GM23338 (cell line): ENCODE measurements around the gene RO60. TPM values are rescaled to one million over a fixed set of nuclear protein-coding genes. Genes with fewer than 3 reads are reported as not detected.
"Not testable (repeated sequence)": the region's sequence is repeated elsewhere in the genome, so short reads cannot be mapped to it uniquely, and the experiment has no call there.

Experiments used
- ATAC-seq: fragments of 200-7000 bp; cut with Tn5 transposase; 3 replicates; pipeline ENCODE4 v1.9.1; 2020
- DNase-seq: peaks from one replicate; pipeline ENCODE4 v3.0.0-alpha.2; 2015; ENCODE audit warnings: low spot score
- H2AFZ ChIP-seq: fragments of 200-600 bp; sonication (generic); 2 replicates; pipeline ENCODE4 v1.8.0; 2016; ENCODE audit warnings: antibody characterized with exemption, mild to moderate bottlenecking, moderate library complexity
- H3F3A ChIP-seq: fragments of 200-600 bp; sonication (generic); replicated peaks from 2 replicates; pipeline ENCODE4 v1.8.0; 2017; ENCODE audit warnings: antibody characterized with exemption, mixed run types, low read depth
- H3K27ac ChIP-seq: fragments of 200-600 bp; sonication (generic); 2 replicates; pipeline ENCODE4 v1.6.1; 2016; ENCODE audit warnings: low read depth
- H3K27me3 ChIP-seq: fragments of 200-600 bp; sonication (generic); 2 replicates; pipeline ENCODE4 v1.8.0; 2016; ENCODE audit warnings: mild to moderate bottlenecking, mixed run types, moderate library complexity; ENCODE audit not compliant: insufficient read depth
- H3K36me3 ChIP-seq: fragments of 200-600 bp; sonication (generic); 2 replicates; pipeline ENCODE4 v1.8.0; 2016; ENCODE audit warnings: mild to moderate bottlenecking; ENCODE audit not compliant: insufficient read depth
- H3K4me1 ChIP-seq: fragments of 200-600 bp; sonication (generic); 2 replicates; pipeline ENCODE4 v1.8.0; 2016; ENCODE audit warnings: mild to moderate bottlenecking, moderate library complexity; ENCODE audit not compliant: insufficient read depth
- H3K4me2 ChIP-seq: fragments of 200-600 bp; sonication (generic); 2 replicates; pipeline ENCODE4 v1.7.1; 2017; ENCODE audit warnings: mixed run types
- H3K4me3 ChIP-seq: fragments of 200-600 bp; sonication (generic); 2 replicates; pipeline ENCODE4 v1.6.1; 2016; ENCODE audit warnings: mixed run types
- H3K79me2 ChIP-seq: fragments of 200-600 bp; sonication (generic); replicated peaks from 2 replicates; pipeline ENCODE4 v1.8.0; 2017; ENCODE audit warnings: mild to moderate bottlenecking; ENCODE audit not compliant: insufficient read depth
- H3K9me2 ChIP-seq: fragments of 200-600 bp; sonication (generic); 2 replicates; pipeline ENCODE4 v1.8.0; 2017; ENCODE audit not compliant: insufficient read depth
- H4K20me1 ChIP-seq: fragments of 200-600 bp; sonication (generic); replicated peaks from 2 replicates; pipeline ENCODE4 v1.8.0; 2017; ENCODE audit warnings: mild to moderate bottlenecking; ENCODE audit not compliant: insufficient read depth
- H3K27ac Mint-ChIP-seq: 2 replicates; pipeline ENCODE4 v1.8.0; 2020; ENCODE audit warnings: inconsistent platforms, mild to moderate bottlenecking, moderate library complexity, mixed read lengths
- H3K27me3 Mint-ChIP-seq: 3 replicates; pipeline ENCODE4 v1.8.0; 2022; ENCODE audit warnings: low read depth, mild to moderate bottlenecking, moderate library complexity, mixed read lengths, inconsistent platforms; ENCODE audit not compliant: insufficient read depth, poor library complexity
- H3K36me3 Mint-ChIP-seq: 3 replicates; pipeline ENCODE4 v1.8.0; 2021; ENCODE audit warnings: low read depth, mild to moderate bottlenecking, inconsistent platforms, moderate library complexity, mixed read lengths
- H3K4me1 Mint-ChIP-seq: 3 replicates; pipeline ENCODE4 v1.8.0; 2020; ENCODE audit warnings: mild to moderate bottlenecking, inconsistent platforms, mixed read lengths
- H3K4me3 Mint-ChIP-seq: 3 replicates; pipeline ENCODE4 v1.8.0; 2021; ENCODE audit warnings: moderate library complexity, mild to moderate bottlenecking, inconsistent platforms, mixed read lengths
- H3K9me3 Mint-ChIP-seq: 3 replicates; pipeline ENCODE4 v1.8.0; 2020; ENCODE audit warnings: moderate library complexity, mild to moderate bottlenecking, inconsistent platforms, mixed read lengths
- CTCF ChIP-seq, 2 experiments: fragments of 200-600 bp in 1 of 2; sonication (generic) in 1 of 2; conservative IDR thresholded peaks; 2 replicates each; pipeline versions ENCODE4 v1.5.1 to v1.6.1; 2016 to 2017; ENCODE audit warnings: antibody characterized with exemption in 2 of 2, low read depth in 2 of 2, mild to moderate bottlenecking in 2 of 2, moderate library complexity in 1 of 2
- ETS1 ChIP-seq: IDR thresholded peaks from 2 replicates; pipeline ENCODE4 v1.6.1; 2016; ENCODE audit warnings: antibody characterized with exemption
- EZH2phosphoT487 ChIP-seq: fragments of 200-600 bp; sonication (generic); IDR thresholded peaks from one replicate; pipeline ENCODE4 v1.8.1; 2018; ENCODE audit warnings: antibody characterized with exemption; ENCODE audit not compliant: unreplicated experiment
- JUNB ChIP-seq: IDR thresholded peaks from one replicate; pipeline ENCODE4 v1.6.1; 2016; ENCODE audit warnings: antibody characterized with exemption; ENCODE audit not compliant: unreplicated experiment
- NANOG ChIP-seq: IDR thresholded peaks from 2 replicates; pipeline ENCODE4 v1.6.1; 2016; ENCODE audit warnings: antibody characterized with exemption, borderline replicate concordance
- REST ChIP-seq: IDR thresholded peaks from one replicate; pipeline ENCODE4 v1.6.1; 2018; ENCODE audit warnings: antibody characterized with exemption; ENCODE audit not compliant: unreplicated experiment
- STAT1 ChIP-seq: IDR thresholded peaks from one replicate; pipeline ENCODE4 v1.6.1; 2016; ENCODE audit warnings: antibody characterized with exemption; ENCODE audit not compliant: unreplicated experiment
- ZNF331 ChIP-seq: fragments of 250-450 bp; sonication (Bioruptor Pico); IDR thresholded peaks from 2 replicates; pipeline ENCODE4 v1.5.0; 2020; ENCODE audit warnings: low read depth, mild to moderate bottlenecking, moderate library complexity
- polyA plus RNA-seq: library from polyadenylated mRNA; unstranded; fragments of >200 nt; fragmentation: Nextera tagmentation; extraction: Ambion mirVana; gene quantifications from 2 replicates; pipeline ENCODE4 v1.2.1, GENCODE V29; 2016
- total RNA-seq: library from RNA; depleted of rRNA; stranded (reverse); fragments of >200 nt; shearing (Covaris generic); gene quantifications from 2 replicates; pipeline ENCODE4 v1.2.3, GENCODE V29; 2014

Gene RO60
- total and polyA plus RNA-seq, 2 experiments from 2014 or later, result 103 to 130 TPM

GRCh38 chr1:193040011-193040410, 19.4 kb upstream of the RO60 start:
- Histone ChIP-seq H3K27me3 (no peaks in the 10 kb centered on the region), H3K4me3 (no peak overlapping the region), H3K27ac (no peak overlapping the region), H3K36me3 (no peaks in the 10 kb centered on the region), H4K20me1 (no peaks in the 10 kb centered on the region; the same call in 1 of the 2 replicates), H3K79me2 (peaks cover 59% of the 10 kb centered on the region), H3K9me2 (no peaks in the 10 kb centered on the region), H3K4me1 (peaks cover 6% of the 10 kb centered on the region; the same call in 1 of the 2 replicates), H3K4me2 (no peak overlapping the region), H2AFZ (no peak overlapping the region), H3F3A (no peaks in the 10 kb centered on the region)
- Mint-ChIP-seq H3K4me1 (peaks cover 18% of the 10 kb centered on the region), H3K27me3 (no peaks in the 10 kb centered on the region), H3K9me3 (no peaks in the 10 kb centered on the region), H3K36me3 (peaks cover 11% of the 10 kb centered on the region; the same call in 2 of the 3 replicates), H3K27ac (no peak overlapping the region), H3K4me3 (no peak overlapping the region)
- DNase-seq, result no peak
- no peak for TF ChIP-seq JUNB
- TF ChIP-seq CTCF (conservative IDR thresholded peaks at IDR 0.05; ENCODE audit: low read depth in 2 of 2), result no peak
- no peak for TF ChIP-seq EZH2phosphoT487
- TF ChIP-seq NANOG, result 0 out of 2 replicates have a peak, but pooled peaks have one; percentile 40
- ATAC-seq, result no peak

- no peak overlapping the region for H3K27ac Mint-ChIP-seq
- H3K4me3 Mint-ChIP-seq, result no peak overlapping the region
- no peak overlapping the region for H3K4me2 ChIP-seq
- H3K9me2 ChIP-seq, result no peaks in the 10 kb centered on the region
- ATAC-seq (no peak), DNase-seq (no peak)
- no peak overlapping the region for H3K4me3 ChIP-seq
- peaks cover 29% of the 10 kb centered on the region for H3K79me2 ChIP-seq
- H3K27ac ChIP-seq, result no peak overlapping the region
- H3K36me3 Mint-ChIP-seq, result peaks cover 24% of the 10 kb centered on the region; the same call in 2 of the 3 replicates
- H2AFZ ChIP-seq, result no peak overlapping the region
- no peaks in the 10 kb centered on the region; the same call in 2 of the 3 replicates for H3K9me3 Mint-ChIP-seq
- no peaks in the 10 kb centered on the region for H3F3A ChIP-seq
- no peaks in the 10 kb centered on the region for H3K36me3 ChIP-seq
- no peaks in the 10 kb centered on the region for H3K27me3 Mint-ChIP-seq
- H3K4me1 ChIP-seq, result peaks cover 6% of the 10 kb centered on the region; the same call in 1 of the 2 replicates
- no peaks in the 10 kb centered on the region for H3K27me3 ChIP-seq
- H3K4me1 Mint-ChIP-seq, result peaks cover 24% of the 10 kb centered on the region
- TF ChIP-seq ETS1, result no peak
- no peak for TF ChIP-seq STAT1
- no peak for TF ChIP-seq REST
- TF ChIP-seq CTCF (conservative IDR thresholded peaks at IDR 0.05; ENCODE audit: low read depth in 2 of 2), result no peak
- TF ChIP-seq ZNF331 (CRISPR knock-in tag), result no peak
- no peaks in the 10 kb centered on the region; the same call in 1 of the 2 replicates for H4K20me1 ChIP-seq
These were observed 16.4 kb upstream of the RO60 start for GRCh38 chr1:193042766-193043691.

GRCh38 chr1:193048913-193049312, 10.5 kb upstream of the RO60 start:
- not testable (repeated sequence) for H3K9me2 ChIP-seq, H3K27ac ChIP-seq, H3K27ac Mint-ChIP-seq, H3K4me2 ChIP-seq, H3K4me3 Mint-ChIP-seq, H3K27me3 Mint-ChIP-seq, H2AFZ ChIP-seq, H3K36me3 ChIP-seq, ATAC-seq, H3K27me3 ChIP-seq, H3F3A ChIP-seq, DNase-seq, H3K9me3 Mint-ChIP-seq, H4K20me1 ChIP-seq, H3K4me3 ChIP-seq, H3K4me1 ChIP-seq
- Mint-ChIP-seq H3K36me3 (peaks cover 44% of the 10 kb centered on the region; the same call in 2 of the 3 replicates), H3K4me1 (peaks cover 11% of the 10 kb centered on the region)
- peaks cover 24% of the 10 kb centered on the region for H3K79me2 ChIP-seq
